ENCODE data around the gene FOXN4.
"Not testable (repeated sequence)": the region's sequence is repeated elsewhere in the genome, so short reads cannot be mapped to it uniquely, and the experiment has no call there.

Gene FOXN4, protein sequence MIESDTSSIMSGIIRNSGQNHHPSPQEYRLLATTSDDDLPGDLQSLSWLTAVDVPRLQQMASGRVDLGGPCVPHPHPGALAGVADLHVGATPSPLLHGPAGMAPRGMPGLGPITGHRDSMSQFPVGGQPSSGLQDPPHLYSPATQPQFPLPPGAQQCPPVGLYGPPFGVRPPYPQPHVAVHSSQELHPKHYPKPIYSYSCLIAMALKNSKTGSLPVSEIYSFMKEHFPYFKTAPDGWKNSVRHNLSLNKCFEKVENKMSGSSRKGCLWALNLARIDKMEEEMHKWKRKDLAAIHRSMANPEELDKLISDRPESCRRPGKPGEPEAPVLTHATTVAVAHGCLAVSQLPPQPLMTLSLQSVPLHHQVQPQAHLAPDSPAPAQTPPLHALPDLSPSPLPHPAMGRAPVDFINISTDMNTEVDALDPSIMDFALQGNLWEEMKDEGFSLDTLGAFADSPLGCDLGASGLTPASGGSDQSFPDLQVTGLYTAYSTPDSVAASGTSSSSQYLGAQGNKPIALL

DNA sequence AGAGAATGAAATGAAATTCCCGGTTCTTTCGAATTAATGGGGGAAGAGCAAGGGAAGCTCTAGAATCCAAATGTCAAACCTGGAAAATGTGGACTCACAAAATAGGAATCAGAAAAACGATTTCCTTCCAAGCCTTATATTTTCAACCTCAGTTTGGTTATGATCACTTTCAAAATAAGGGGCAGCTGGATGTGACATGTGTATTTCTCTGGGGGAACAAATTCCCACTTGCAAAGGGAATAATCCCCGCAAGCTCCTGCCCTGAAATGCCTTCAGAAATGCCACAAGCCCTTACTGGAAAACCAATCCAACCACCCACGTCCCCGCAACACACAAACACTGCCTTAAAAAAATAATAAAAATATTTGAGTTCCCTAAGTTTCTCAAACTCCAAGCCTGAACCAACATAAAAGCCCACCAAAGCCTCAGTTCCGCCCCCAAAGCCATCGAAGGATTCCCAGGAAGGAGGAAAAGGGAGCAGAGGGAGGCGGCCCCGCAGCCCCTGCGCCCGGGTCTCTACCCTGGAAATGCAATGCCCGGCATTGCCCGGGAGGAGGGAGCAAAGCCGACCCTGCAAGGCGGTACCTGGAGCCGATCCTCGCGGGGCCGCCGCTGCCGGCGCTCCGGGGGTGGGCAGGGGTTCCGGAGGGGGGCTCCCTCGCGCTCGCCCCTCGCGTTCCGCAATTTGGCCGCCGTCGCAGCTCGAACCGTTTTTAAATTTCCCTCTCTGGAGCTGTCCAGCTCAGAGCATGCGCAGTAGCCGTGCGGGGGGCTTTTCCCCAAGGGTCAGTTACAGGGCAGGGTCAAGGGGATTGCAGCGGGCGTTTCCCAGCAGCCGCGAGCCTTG, at the start of gene FOXN4:
FOXN4 (minus strand) TSS at position 751 of the 847 bp plus-strand sequence. CDS start 963 bp downstream, outside the sequence.
- DNase-seq: no peak

DNA sequence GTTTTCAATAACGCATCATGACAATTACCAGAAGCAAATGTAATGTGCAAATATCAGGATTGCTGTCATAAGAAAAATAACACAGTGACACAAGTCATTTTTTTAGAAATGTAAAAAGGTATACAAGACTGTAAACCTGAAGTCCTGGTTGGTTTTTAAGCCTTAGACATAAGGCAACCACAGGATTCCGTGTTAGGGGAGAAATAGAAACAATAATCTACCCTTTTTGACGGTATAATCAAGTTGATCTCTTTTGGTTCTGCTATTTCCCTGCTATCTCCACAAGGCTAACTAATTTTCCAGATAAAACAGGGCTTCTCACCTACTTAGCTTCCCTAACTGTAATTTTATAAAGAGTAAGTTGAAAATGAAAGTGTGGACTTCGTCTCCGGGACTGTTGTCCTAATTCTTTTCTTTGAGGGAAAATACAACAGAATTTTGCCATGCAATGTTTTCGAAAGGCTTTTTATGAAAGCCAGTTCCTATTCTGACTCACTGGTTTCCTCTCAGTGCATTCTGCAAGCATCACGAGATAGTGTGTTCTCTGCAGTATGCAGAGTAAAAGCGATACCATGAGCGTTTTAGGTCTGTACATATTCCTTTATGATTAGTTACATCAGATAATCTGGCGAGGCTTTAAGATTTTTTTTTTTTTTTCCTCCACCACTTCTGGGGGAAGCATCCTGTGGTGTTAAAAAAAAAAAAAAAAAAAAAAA, 49.2 kb upstream of the FOXN4 start:
- no peak for DNase-seq

GRCh38 chr12:109357032-109357431, 47.9 kb upstream of the FOXN4 start:
- no peak for DNase-seq

DNA sequence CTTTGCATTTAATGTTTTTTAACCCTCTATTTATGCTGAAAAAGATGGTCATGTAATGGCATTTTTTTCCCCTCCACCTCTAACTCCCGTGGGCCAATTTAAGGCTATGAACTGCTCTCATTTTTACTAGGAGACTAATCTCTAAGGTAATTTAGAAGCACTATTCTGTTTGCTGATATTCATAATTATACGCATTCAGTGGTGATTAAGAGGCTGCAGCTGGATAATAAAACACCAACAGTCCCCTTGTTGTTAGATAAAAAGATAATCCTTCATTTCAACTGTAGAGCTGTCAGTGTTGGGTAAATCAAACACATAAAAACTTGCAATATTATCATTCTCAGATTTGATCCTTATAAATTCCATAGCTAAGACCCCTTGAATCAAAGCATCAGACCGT, 47.5 kb upstream of the FOXN4 start:
- no peak for DNase-seq

DNA sequence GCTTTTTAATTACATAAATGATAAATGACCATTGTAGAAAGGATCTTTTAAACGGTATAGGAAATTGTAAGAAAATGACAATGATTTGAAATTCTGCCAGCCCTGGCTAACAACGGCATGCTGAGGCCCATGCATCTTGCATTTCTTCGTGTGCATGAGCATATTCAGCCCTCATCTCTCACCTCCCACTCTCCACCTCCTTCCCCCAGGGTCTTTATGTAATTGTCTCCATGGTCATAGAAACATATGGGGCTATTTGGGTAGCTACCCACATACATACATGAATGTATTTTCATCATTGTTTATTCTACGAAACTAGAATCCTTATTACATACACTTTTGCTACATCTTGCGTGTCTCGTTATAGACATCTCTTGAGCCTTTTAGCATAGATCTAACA, 43.1 kb upstream of the FOXN4 start:
- DNase-seq: no peak

GRCh38 chr12:109347589-109347988, 38.5 kb upstream of the FOXN4 start, which contains the start of gene MYO1H:
MYO1H (plus strand) TSS chr12:109347900; CDS start chr12:109347961, 61 bp downstream.
- DNase-seq: no peak

- no peak for DNase-seq
Observed at GRCh38 chr12:109346920-109347319, 37.8 kb upstream of the FOXN4 start.

DNA sequence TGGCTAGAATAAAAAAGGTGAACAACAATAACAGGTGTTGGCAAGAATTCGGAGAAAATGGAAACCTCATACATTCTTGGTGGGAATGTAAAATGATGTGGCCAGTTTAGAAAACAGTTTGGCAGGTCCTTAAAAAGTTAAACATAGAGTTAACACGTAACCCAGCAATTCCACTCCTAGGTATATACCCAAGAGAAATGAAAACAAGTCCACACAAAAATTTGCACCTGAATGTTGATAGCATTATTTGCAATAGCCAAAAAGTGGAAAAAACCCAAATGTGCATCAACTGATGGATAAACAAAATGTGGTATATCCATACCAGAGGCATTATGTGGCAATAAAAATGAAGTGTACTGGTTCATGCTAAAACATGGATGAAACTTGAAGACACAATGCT, 36.3 kb upstream of the FOXN4 start:
- DNase-seq: no peak

DNA sequence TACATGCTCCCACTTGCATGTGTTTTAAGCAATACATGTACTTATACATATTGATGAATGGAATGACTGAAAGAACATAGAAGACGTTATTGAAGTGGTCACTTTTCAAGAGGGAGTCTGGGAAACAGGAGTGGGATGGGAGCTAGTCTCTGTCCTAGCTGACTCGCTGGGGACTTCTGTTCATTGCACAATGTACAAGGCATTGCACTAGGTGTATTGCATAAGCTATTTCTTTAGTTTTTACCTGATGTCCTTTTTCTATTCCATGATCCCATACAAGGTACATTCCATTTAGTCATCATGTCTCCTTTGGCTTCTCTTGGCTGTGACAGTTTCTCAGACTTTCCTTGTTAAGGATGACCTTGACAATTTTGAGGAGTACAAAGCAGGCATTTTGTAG, 34.6 kb upstream of the FOXN4 start:
- DNase-seq: no peak

- DNase-seq: no peak
Observed at GRCh38 chr12:109336593-109336992, 27.5 kb upstream of the FOXN4 start.

- no peak for DNase-seq
Observed at GRCh38 chr12:109334887-109335286, 25.8 kb upstream of the FOXN4 start.

- no peak for DNase-seq
Observed at GRCh38 chr12:109331301-109331952, 22.3 kb upstream of the FOXN4 start.

DNA sequence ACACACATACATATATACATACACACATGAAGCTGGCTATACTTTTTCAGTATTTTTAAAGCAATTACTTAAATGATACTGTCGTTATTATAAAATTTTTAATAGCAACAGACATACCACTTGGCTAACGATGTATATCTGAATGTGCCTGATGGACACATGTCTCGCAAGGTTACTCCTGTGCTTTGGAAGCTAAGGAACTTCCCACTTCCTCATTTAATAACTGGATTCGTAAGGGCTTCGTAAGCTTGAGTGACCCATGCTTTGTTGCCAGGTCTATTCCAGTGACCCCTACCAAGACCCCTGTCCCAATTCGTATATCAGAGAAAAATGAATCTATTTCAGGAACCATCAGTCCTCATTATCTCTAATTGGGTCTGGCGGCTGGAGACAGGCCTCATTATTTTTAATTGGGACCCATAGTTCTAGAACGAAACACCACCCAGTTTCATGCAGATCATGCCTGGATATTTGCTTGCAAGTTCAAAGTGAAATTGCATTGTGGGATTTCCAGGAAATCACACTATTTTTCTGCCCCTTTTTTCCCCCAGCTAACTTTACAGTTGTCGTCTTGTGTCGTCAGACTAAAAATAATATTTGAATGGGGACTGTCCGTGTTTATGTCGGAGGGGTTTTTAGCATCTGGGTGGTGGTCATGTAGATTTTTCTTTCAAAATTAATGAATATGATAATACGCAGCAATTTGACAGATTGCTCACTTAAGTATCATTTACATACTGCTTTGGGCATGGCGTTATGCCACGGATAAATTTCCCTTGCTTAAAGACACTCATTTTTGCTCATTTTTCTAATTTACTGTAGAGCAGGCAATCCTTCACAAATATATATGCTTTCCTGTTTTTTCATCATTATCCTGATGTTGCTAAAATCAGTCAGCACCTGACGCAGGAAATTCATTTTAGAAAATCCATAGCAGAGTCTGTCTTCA, 21.5 kb upstream of the FOXN4 start:
- DNase-seq: no peak

GRCh38 chr12:109329686-109330085, 20.6 kb upstream of the FOXN4 start:
- DNase-seq: no peak

DNA sequence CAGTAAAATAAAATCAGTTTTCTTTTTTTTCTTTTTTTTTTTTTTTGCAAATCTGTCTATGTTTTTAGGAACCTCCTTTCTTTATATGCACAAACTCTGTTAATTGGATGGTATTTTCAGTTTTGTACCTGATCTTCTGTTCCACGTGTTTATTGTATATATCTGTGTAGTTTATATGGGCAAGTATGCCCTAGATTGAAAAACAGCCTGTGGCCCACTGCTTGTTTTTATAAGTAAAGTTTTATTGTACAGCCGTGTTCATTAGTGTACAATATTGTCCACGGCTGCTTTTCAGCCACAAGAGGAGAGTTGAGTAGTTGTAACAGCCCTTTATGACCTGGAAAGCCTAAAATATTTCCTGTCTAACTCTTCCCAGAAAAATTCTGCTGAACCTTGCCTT, 19.9 kb upstream of the FOXN4 start:
- DNase-seq: no peak

DNA sequence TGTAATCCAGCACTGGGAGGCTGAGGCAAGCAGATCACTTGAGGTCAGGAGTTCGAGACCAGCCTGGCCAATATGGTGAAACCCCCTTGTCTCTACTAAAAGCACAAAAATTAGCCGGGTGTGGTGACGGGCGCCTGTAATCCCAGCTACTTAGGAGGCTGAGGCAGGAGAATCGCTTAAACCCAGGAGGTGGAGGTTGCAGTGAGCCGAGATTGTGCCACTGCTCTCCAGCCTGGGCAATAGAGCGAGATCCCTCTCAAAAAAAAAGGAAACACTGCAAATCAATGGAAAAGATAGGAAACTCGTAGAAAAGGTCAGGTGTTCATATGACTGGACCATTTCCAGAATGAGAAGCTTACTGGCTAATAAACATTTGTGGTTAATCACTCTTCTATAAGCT, 12.2 kb upstream of the FOXN4 start:
- not testable (repeated sequence) for DNase-seq

- DNase-seq: no peak
Observed at GRCh38 chr12:109310247-109311125, 1.4 kb upstream of the FOXN4 start.

- no peak for DNase-seq
Observed at GRCh38 chr12:109309381-109310246, 530 bp upstream of the FOXN4 start.

DNA sequence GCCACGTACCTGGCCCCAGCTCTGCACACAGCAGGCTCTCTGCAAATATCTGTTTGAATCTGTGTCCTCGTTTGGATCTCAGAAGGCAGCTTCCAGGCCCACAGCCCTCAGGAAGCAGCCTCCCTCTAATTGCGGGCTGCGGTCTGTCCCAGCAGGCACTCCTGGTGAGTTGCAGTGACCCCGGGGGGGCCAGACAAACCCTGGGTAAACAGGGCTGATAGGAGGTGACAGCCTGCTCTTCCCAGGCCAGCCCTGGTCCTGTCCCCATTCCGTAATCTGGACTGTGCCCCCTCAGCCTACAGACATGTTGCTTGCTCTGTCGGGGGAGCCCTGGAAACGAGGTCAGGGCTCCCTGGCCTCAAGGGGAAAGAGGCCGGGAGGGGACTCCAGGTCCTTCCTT, 2.0 kb downstream of the FOXN4 start:
- DNase-seq: no peak
